ENCODE measurements around the gene STK4.
"Not testable (repeated sequence)": the region's sequence is repeated elsewhere in the genome, so short reads cannot be mapped to it uniquely, and the experiment has no call there.

STK4 gene

GRCh38 chr20:45059022-45059728, 92.9 kb downstream of the STK4 start:
- no peak for DNase-seq (ENCODE audit: low read depth)
- no peak for TF ChIP-seq CTCF (conservative IDR thresholded peaks at IDR 0.05; ENCODE audit: low read depth, low read length)
- no peak overlapping the region for H3K4me3 ChIP-seq (ENCODE audit: low read length)

- no peak overlapping the region for H3K4me3 ChIP-seq (ENCODE audit: low read length)
- no peak for TF ChIP-seq CTCF (conservative IDR thresholded peaks at IDR 0.05; ENCODE audit: low read depth, low read length)
- no peak for DNase-seq (ENCODE audit: low read depth)
These were observed 94.0 kb downstream of the STK4 start for GRCh38 chr20:45060294-45060693.

- no peak overlapping the region for H3K4me3 ChIP-seq (ENCODE audit: low read length)
- peak; percentile 68 for DNase-seq (ENCODE audit: low read depth)
- TF ChIP-seq CTCF (conservative IDR thresholded peaks at IDR 0.05; ENCODE audit: low read depth, low read length), result no peak
These were observed 94.9 kb downstream of the STK4 start for GRCh38 chr20:45061244-45061643.

- not testable (repeated sequence) for H3K4me3 ChIP-seq (ENCODE audit: low read length); DNase-seq (ENCODE audit: low read depth)
These were observed 96.8 kb downstream of the STK4 start for GRCh38 chr20:45063107-45063506.

GRCh38 chr20:45064812-45065211, 98.5 kb downstream of the STK4 start:
- TF ChIP-seq CTCF (conservative IDR thresholded peaks at IDR 0.05; ENCODE audit: low read depth, low read length), result no peak

GRCh38 chr20:45066372-45066771, 100.1 kb downstream of the STK4 start:
- H3K4me3 ChIP-seq (ENCODE audit: low read length), result no peak overlapping the region
- no peak for DNase-seq (ENCODE audit: low read depth)
- TF ChIP-seq CTCF (conservative IDR thresholded peaks at IDR 0.05; ENCODE audit: low read depth, low read length), result no peak

More at GRCh38 chr20:45064812-45065211, 98.5 kb downstream of the STK4 start:
- no peak for DNase-seq (ENCODE audit: low read depth)
- no peak overlapping the region for H3K4me3 ChIP-seq (ENCODE audit: low read length)

GRCh38 chr20:45067087-45067486, 100.8 kb downstream of the STK4 start:
- TF ChIP-seq CTCF (conservative IDR thresholded peaks at IDR 0.05; ENCODE audit: low read depth, low read length), result no peak
- DNase-seq (ENCODE audit: low read depth), result no peak
- H3K4me3 ChIP-seq (ENCODE audit: low read length), result no peak overlapping the region
